NB4 (cell line): ENCODE measurements around the gene MAP7D2.

Experiments
- DNase-seq: peaks from one replicate; pipeline ENCODE4 v3.0.0; 2010; ENCODE audit warnings: low read depth
- H3K4me3 ChIP-seq: one replicate; pipeline ENCODE4 v1.5.1; 2011; ENCODE audit warnings: mild to moderate bottlenecking, low read depth, low read length, moderate library complexity
- CTCF ChIP-seq: IDR thresholded peaks from one replicate; pipeline ENCODE4 v1.5.1; 2012; ENCODE audit warnings: low read depth, low read length
- MAX ChIP-seq: IDR thresholded peaks from 2 replicates; pipeline ENCODE4 v1.6.1; 2011; ENCODE audit warnings: low read depth, low read length
- MYC ChIP-seq: IDR thresholded peaks from 2 replicates; pipeline ENCODE4 v1.6.1; 2011; ENCODE audit warnings: low read depth, low read length
- POLR2A ChIP-seq: IDR thresholded peaks from 2 replicates; pipeline ENCODE4 v1.6.1; 2011; ENCODE audit warnings: mild to moderate bottlenecking; ENCODE audit not compliant: insufficient read length; ENCODE audit errors: extremely low read depth

The MAP7D2 gene

GRCh38 chrX:20001588-20001987 is 115.1 kb downstream of the MAP7D2 start:
- TF ChIP-seq CTCF (no peak), MAX (no peak), MYC (no peak), POLR2A (no peak)
- H3K4me3 ChIP-seq: no peak overlapping the region
- DNase-seq: no peak

GRCh38 chrX:19991350-19991718 is 125.4 kb downstream of the MAP7D2 start:
- peak overlapping the region; percentile 53 for H3K4me3 ChIP-seq
- DNase-seq: no peak
- TF ChIP-seq CTCF (no peak), POLR2A (no peak), MAX (no peak), MYC (no peak)

GRCh38 chrX:19990556-19991349 is 126.0 kb downstream of the MAP7D2 start, which contains the start of gene BCLAF3:
BCLAF3 (minus strand) TSS chrX:19991061; CDS start chrX:19970264, 20,797 bp downstream.
- TF ChIP-seq CTCF (peak; percentile 58), MYC (no peak)
- peak within 1 kb of the TSS; percentile 70 for H3K4me3 ChIP-seq

GRCh38 chrX:19990151-19990555 is 126.6 kb downstream of the MAP7D2 start:
- TF ChIP-seq MAX: no peak
- DNase-seq: peak; percentile 40
- peak overlapping the region; percentile 70 for H3K4me3 ChIP-seq

More at GRCh38 chrX:19990556-19991349, 126.0 kb downstream of the MAP7D2 start, which contains the start of gene BCLAF3:
- peak; percentile 91 for DNase-seq

- H3K4me3 ChIP-seq: no peak overlapping the region
- TF ChIP-seq CTCF: no peak
- TF ChIP-seq MAX: no peak
- no peak for TF ChIP-seq POLR2A
- no peak for TF ChIP-seq MYC
- no peak for DNase-seq
Measured at GRCh38 chrX:19987856-19988255, 128.9 kb downstream of the MAP7D2 start.

- no peak for DNase-seq
- TF ChIP-seq MYC: no peak
- TF ChIP-seq POLR2A: no peak
- TF ChIP-seq CTCF: no peak
- no peak for TF ChIP-seq MAX
- H3K4me3 ChIP-seq: no peak overlapping the region
Measured at GRCh38 chrX:19986531-19986930, 130.2 kb downstream of the MAP7D2 start.
